ELR (cell line): ENCODE data around the gene CYB5R4.

Experiments
- DNase-seq: peaks from one replicate; pipeline ENCODE4 v3.0.0-alpha.2; 2015; ENCODE audit warnings: low read depth

The CYB5R4 gene

GRCh38 chr6:83985308-83985713, 125.8 kb downstream of the CYB5R4 start:
- DNase-seq, result no peak

- no peak for DNase-seq
Observed at GRCh38 chr6:83985715-83986114, 126.2 kb downstream of the CYB5R4 start.

GRCh38 chr6:83998021-83998584, 138.6 kb downstream of the CYB5R4 start:
- no peak for DNase-seq

- DNase-seq, result no peak
Observed at GRCh38 chr6:84001119-84001518, 141.6 kb downstream of the CYB5R4 start.

- DNase-seq, result no peak
Observed at GRCh38 chr6:84002226-84002625, 142.7 kb downstream of the CYB5R4 start.

- DNase-seq, result no peak
Observed at GRCh38 chr6:84003131-84003530, 143.6 kb downstream of the CYB5R4 start.

- DNase-seq, result no peak
Observed at GRCh38 chr6:84003654-84004053, 144.2 kb downstream of the CYB5R4 start.

GRCh38 chr6:84007871-84008270, 148.4 kb downstream of the CYB5R4 start:
- no peak for DNase-seq

- DNase-seq, result no peak
Observed at GRCh38 chr6:84013354-84013753, 153.9 kb downstream of the CYB5R4 start.

- DNase-seq, result no peak
Observed at GRCh38 chr6:84013931-84014330, 154.4 kb downstream of the CYB5R4 start.

- no peak for DNase-seq
Observed at GRCh38 chr6:84016029-84016428, 156.5 kb downstream of the CYB5R4 start.
